Heart left ventricle (tissue), 16 donors: ENCODE measurements around the gene APCS. TPM values are rescaled to one million over a fixed set of nuclear protein-coding genes. Genes with fewer than 3 reads are reported as not detected.

Experiments
- ATAC-seq, 4 donors: fragments of 200-7000 bp; cut with Tn5 transposase; one replicate each; pipeline ENCODE4 v1.9.1; 2020 to 2022; ENCODE audit warnings: moderate library complexity in 4 of 4, mild to moderate bottlenecking in 3 of 4, moderate number of reproducible peaks in 1 of 4
- DNase-seq, 5 donors: peaks; one replicate each; pipeline ENCODE4 v3.0.0-alpha.2; 2020
- H3K27ac ChIP-seq, 12 donors: fragments of 200-600 bp; sonication (generic) in 4 of 12; one replicate each; pipeline versions ENCODE4 v1.5.0 to v1.8.0; 2016 to 2022; ENCODE audit warnings: mild to moderate bottlenecking in 2 of 12
- H3K27me3 ChIP-seq, 9 donors: fragments of 200-600 bp; sonication (generic) in 2 of 9; one replicate each; pipeline versions ENCODE4 v1.5.1 to v1.8.0; 2016 to 2022; ENCODE audit warnings: mild to moderate bottlenecking in 3 of 9
- H3K36me3 ChIP-seq, 9 donors: fragments of 200-600 bp; sonication (generic) in 2 of 9; one replicate each; pipeline versions ENCODE4 v1.5.0 to v1.8.0; 2018 to 2022; ENCODE audit warnings: mild to moderate bottlenecking in 2 of 9
- H3K4me1 ChIP-seq, 12 donors: fragments of 200-600 bp; sonication (generic) in 4 of 12; one replicate each; pipeline versions ENCODE4 v1.5.0 to v1.8.0; 2016 to 2022; ENCODE audit warnings: mild to moderate bottlenecking in 3 of 12
- H3K4me3 ChIP-seq, 12 donors: fragments of 200-600 bp; sonication (generic) in 4 of 12; one replicate each; pipeline versions ENCODE4 v1.5.0 to v1.8.0; 2017 to 2022; ENCODE audit warnings: mild to moderate bottlenecking in 9 of 12, moderate library complexity in 4 of 12
- H3K9me3 ChIP-seq, 12 donors: fragments of 200-600 bp; sonication (generic) in 4 of 12; one replicate each; pipeline versions ENCODE4 v1.5.0 to v1.8.0; 2016 to 2022; ENCODE audit warnings: mild to moderate bottlenecking in 1 of 12
- CTCF ChIP-seq, 12 donors: fragments of 200-600 bp; sonication (generic) in 4 of 12; IDR thresholded peaks; one replicate each; pipeline versions ENCODE4 v1.5.0 to v1.8.0; 2018 to 2022; ENCODE audit warnings: antibody characterized with exemption in 12 of 12, mild to moderate bottlenecking in 5 of 12
- POLR2A ChIP-seq, 2 donors: fragments of 450-650 bp; IDR thresholded peaks; one replicate each; pipeline ENCODE4 v1.6.1; 2017; ENCODE audit warnings: antibody characterized with exemption in 2 of 2, mild to moderate bottlenecking in 2 of 2, moderate library complexity in 2 of 2
- WGBS, 4 donors: extraction: QIAGEN DNeasy Blood & Tissue Kit in 2 of 4; methylation state at CpG; one replicate each; pipeline versions ENCODE4 v1.1.5 to v1.1.7; 2013 to 2018; 5-methylcytosine and 5-hydroxymethylcytosine counted together
- intact Hi-C, 10 donors: fragments of 100-400 bp; cut with DNase I; formaldehyde crosslinking; loops; one replicate each; pipeline versions ENCODE4 v1.11.1 to v1.14.2; 2022
- polyA plus RNA-seq, 2 donors: library from polyadenylated mRNA; stranded (reverse); fragments of 200-250 nt; gene quantifications; one replicate each; pipeline ENCODE4 v1.2.3, GENCODE V29; 2013
- total RNA-seq, 9 donors: library from RNA; depleted of rRNA in 2 of 9; stranded (reverse); fragments of >200 nt in 2 of 9; fragmentation: NEBNext Ultra II Directional in 3 of 9; extraction: Animal tissue kit (Norgen Biotek cat#: 25700) in 3 of 9; gene quantifications; one replicate each; pipeline versions ENCODE4 v1.1.0 to v1.2.4, GENCODE V29; 2016 to 2023
- donor health status: ischemic (EF 13 %, LVEDD 7.1; RV severe dilation, severe dysfunction).
- donor health status: healthy with polysubstance abuse.
- donor health status: DM: no; HTN: yes; CAD: no.
- donor health status: DM: no; HTN: no; CAD: no.
- donor health status: ischemic (EF 25% LVEDD 6.9; RV normal size, moderate dysfunction).
- donor health status: ischemic (EF 25% LVEDD 5.7; RV mildly dilated, moderate dysfunction).
- donor health status: healthy.
- donor health status: DM: yes; HTN: yes; CAD: no.
- donor health status: ischemic (EF 35%, LVEDD 5.7; RV mildly dilated, moderate dysfunction).
- donor health status: nonischemic (EF 11% LVEDD 7.7; RV severe dilation, severe dysfunction).
- donor health status: DM: yes; HTN: yes; CAD: no.
- donor health status: PGD.
- donor health status: ischemic (EF 29% LVEDD 5.4; RV normal size, mild dysfunction).
- donor health status: nonischemic (EF 23%, LVEDD 6.1; RV moderate dilation, normal function).

The APCS gene
- total and polyA plus RNA-seq, 11 donors: 0.08 TPM; not detected in 10

- no peak overlapping the region for H3K27ac ChIP-seq
- H3K9me3 ChIP-seq: no peaks in the 10 kb centered on the region
- H3K4me3 ChIP-seq: no peak overlapping the region
- WGBS, 4 donors: 87 to 91% (median 88%) methylated on average over 4 of the region's 4 CpGs
- no peaks in the 10 kb centered on the region for H3K36me3 ChIP-seq
- no peak for DNase-seq
- H3K4me1 ChIP-seq: peaks cover 0 to 6% (median 0%) of the 10 kb centered on the region in 12 donors
- intact Hi-C loops: loop anchor here in 1 of 10 donors (2.0 kb wide), 1 partner anchor 19 kb away; no protein-coding TSS in a partner anchor
- no peak for ATAC-seq
- H3K27me3 ChIP-seq: no peaks in the 10 kb centered on the region
- TF ChIP-seq CTCF (IDR thresholded peaks at IDR 0.05): no peak
- TF ChIP-seq POLR2A (IDR thresholded peaks at IDR 0.05): no peak
These were observed 4.4 kb downstream of the APCS start for GRCh38 chr1:159591981-159592380.

GRCh38 chr1:159594625-159595405 lies 7.2 kb downstream of the APCS start:
- H3K4me1 ChIP-seq: peaks cover 0 to 6% (median 0%) of the 10 kb centered on the region in 12 donors
- no peaks in the 10 kb centered on the region for H3K36me3 ChIP-seq
- intact Hi-C loops: no loop called here
- TF ChIP-seq POLR2A (IDR thresholded peaks at IDR 0.05) (no peak), CTCF (IDR thresholded peaks at IDR 0.05) (no peak)
- ATAC-seq: no peak
- H3K27ac ChIP-seq: no peak overlapping the region
- no peaks in the 10 kb centered on the region for H3K9me3 ChIP-seq
- H3K4me3 ChIP-seq: no peak overlapping the region
- WGBS, 4 donors: 39 to 49% (median 40%) methylated on average over 6 of the region's 6 CpGs
- no peak for DNase-seq
- no peaks in the 10 kb centered on the region for H3K27me3 ChIP-seq

GRCh38 chr1:159598196-159598595 lies 10.6 kb downstream of the APCS start:
- Histone ChIP-seq H3K9me3 (no peaks in the 10 kb centered on the region), H3K27me3 (no peaks in the 10 kb centered on the region), H3K4me3 (no peak overlapping the region), H3K36me3 (no peaks in the 10 kb centered on the region), H3K4me1 (peaks cover 0 to 6% (median 0%) of the 10 kb centered on the region in 12 donors), H3K27ac (no peak overlapping the region)
- no peak for ATAC-seq
- no peak for DNase-seq
- TF ChIP-seq CTCF (IDR thresholded peaks at IDR 0.05): no peak
- TF ChIP-seq POLR2A (IDR thresholded peaks at IDR 0.05): no peak
- intact Hi-C loops: no loop called here
- 63 to 72% (median 66%) methylated on average over 4 of the region's 4 CpGs for whole genome bisulfite sequencing, 4 donors

- ATAC-seq (no peak), DNase-seq (no peak)
- no peaks in the 10 kb centered on the region for H3K27me3 ChIP-seq
- TF ChIP-seq CTCF (IDR thresholded peaks at IDR 0.05) (no peak), POLR2A (IDR thresholded peaks at IDR 0.05) (no peak)
- 84 to 89% (median 87%) methylated on average over 3 of the region's 3 CpGs for WGBS, 4 donors
- intact Hi-C loops: no loop called here
- H3K9me3 ChIP-seq: no peaks in the 10 kb centered on the region
- no peak overlapping the region for H3K4me3 ChIP-seq
- H3K4me1 ChIP-seq: no peaks in the 10 kb centered on the region
- H3K36me3 ChIP-seq: no peaks in the 10 kb centered on the region
- H3K27ac ChIP-seq: no peak overlapping the region
These were observed 13.3 kb downstream of the APCS start for GRCh38 chr1:159600894-159601293.
